Measurements from ENCODE around the gene GPR61.

- TF ChIP-seq EZH2phosphoT487 (IDR thresholded peaks at IDR 0.05; ENCODE audit: borderline replicate concordance, low read length) = no peak
- no peak for TF ChIP-seq EZH2 (IDR thresholded peaks at IDR 0.05; ENCODE audit: low read length, unreplicated experiment)
These were observed 39.8 kb upstream of the GPR61 start for GRCh38 chr1:109499661-109500536.

Data from PC-3 (cell line).